ENCODE measurements around the gene FHOD3. TPM values are rescaled to one million over a fixed set of nuclear protein-coding genes. Genes with fewer than 3 reads are reported as not detected.

The FHOD3 gene
- total and polyA plus RNA-seq, 4 donors = 0.57 to 1.3 (median 1.2) TPM; not detected in 1

GRCh38 chr18:36470896-36471295 is 173.4 kb downstream of the FHOD3 start:
- TF ChIP-seq MAX (IDR thresholded peaks at IDR 0.05) = no peak
- no peak for TF ChIP-seq HNF4G (IDR thresholded peaks at IDR 0.05)
- TF ChIP-seq ZBTB33 (IDR thresholded peaks at IDR 0.05) = no peak
- no peak for TF ChIP-seq TAF1 (conservative IDR thresholded peaks at IDR 0.05)
- TF ChIP-seq YY1 (IDR thresholded peaks at IDR 0.05) = no peak
- TF ChIP-seq RAD21 (IDR thresholded peaks at IDR 0.05) = no peak
- no peak for TF ChIP-seq NR2F2 (IDR thresholded peaks at IDR 0.05)
- no peak for TF ChIP-seq FOXA2 (IDR thresholded peaks at IDR 0.05)
- no peak for TF ChIP-seq JUND (IDR thresholded peaks at IDR 0.05)
- TF ChIP-seq SP1 (IDR thresholded peaks at IDR 0.05) = no peak
- Histone ChIP-seq H3K9me3 (ENCODE audit: control insufficient read depth in 4 of 4, low read length in 3 of 4) (no peaks in the 10 kb centered on the region), H3K4me1 (ENCODE audit: control insufficient read depth in 4 of 4, insufficient read depth in 4 of 4, low read length in 3 of 4) (no peaks in the 10 kb centered on the region), H3K27ac (ENCODE audit: low read depth in 1 of 2, low read length in 2 of 2) (no peak overlapping the region), H3K4me3 (ENCODE audit: low read depth in 1 of 3, low read length in 3 of 3) (no peak overlapping the region), H3K27me3 (ENCODE audit: control insufficient read depth in 4 of 4, insufficient read depth in 4 of 4, low read length in 3 of 4) (no peaks in the 10 kb centered on the region), H3K36me3 (ENCODE audit: control insufficient read depth in 4 of 4, insufficient read depth in 3 of 4, low read depth in 1 of 4, low read length in 3 of 4) (no peaks in the 10 kb centered on the region), H3K9ac (ENCODE audit: low read depth in 1 of 2, low read length in 2 of 2) (no peak overlapping the region)
- 85% methylated on average over 7 of the region's 7 CpGs for WGBS
- no peak for DNase-seq (ENCODE audit: low spot score)

- Histone ChIP-seq H3K4me3 (ENCODE audit: low read depth in 1 of 3, low read length in 3 of 3) (no peak overlapping the region), H3K9me3 (ENCODE audit: control insufficient read depth in 4 of 4, low read length in 3 of 4) (no peaks in the 10 kb centered on the region), H3K36me3 (ENCODE audit: control insufficient read depth in 4 of 4, insufficient read depth in 3 of 4, low read depth in 1 of 4, low read length in 3 of 4) (no peaks in the 10 kb centered on the region), H3K9ac (ENCODE audit: low read depth in 1 of 2, low read length in 2 of 2) (no peak overlapping the region), H3K4me1 (ENCODE audit: control insufficient read depth in 4 of 4, insufficient read depth in 4 of 4, low read length in 3 of 4) (no peaks in the 10 kb centered on the region), H3K27me3 (ENCODE audit: control insufficient read depth in 4 of 4, insufficient read depth in 4 of 4, low read length in 3 of 4) (no peaks in the 10 kb centered on the region), H3K27ac (ENCODE audit: low read depth in 1 of 2, low read length in 2 of 2) (no peak overlapping the region)
- 70% methylated on average over 5 of the region's 5 CpGs for WGBS
- DNase-seq (ENCODE audit: low spot score) = no peak
- TF ChIP-seq MAX (IDR thresholded peaks at IDR 0.05) = no peak
- TF ChIP-seq GABPA (IDR thresholded peaks at IDR 0.05 in 1 of 2, conservative IDR thresholded peaks at IDR 0.05 in 1 of 2) = no peak
- TF ChIP-seq REST (IDR thresholded peaks at IDR 0.05) = no peak
- no peak for TF ChIP-seq JUND (IDR thresholded peaks at IDR 0.05)
- TF ChIP-seq SP1 (IDR thresholded peaks at IDR 0.05) = no peak
- TF ChIP-seq NR2F2 (IDR thresholded peaks at IDR 0.05) = no peak
- no peak for TF ChIP-seq FOXA1 (IDR thresholded peaks at IDR 0.05)
- no peak for TF ChIP-seq ATF3 (IDR thresholded peaks at IDR 0.05)
- no peak for TF ChIP-seq CTCF (IDR thresholded peaks at IDR 0.05; ENCODE audit: low read depth, low read length, missing input control)
- TF ChIP-seq HNF4G (IDR thresholded peaks at IDR 0.05) = no peak
- TF ChIP-seq FOXA2 (IDR thresholded peaks at IDR 0.05) = no peak
- no peak for TF ChIP-seq RXRA (IDR thresholded peaks at IDR 0.05)
- TF ChIP-seq YY1 (IDR thresholded peaks at IDR 0.05) = no peak
- TF ChIP-seq EGR1 (IDR thresholded peaks at IDR 0.05; ENCODE audit: low read depth in 2 of 2) = no peak
- TF ChIP-seq HNF4A (conservative IDR thresholded peaks at IDR 0.05) = no peak
- TF ChIP-seq TAF1 (conservative IDR thresholded peaks at IDR 0.05) = no peak
- no peak for TF ChIP-seq RAD21 (IDR thresholded peaks at IDR 0.05)
Measured at GRCh38 chr18:36471393-36471792, 173.9 kb downstream of the FHOD3 start.
